Fibroblast of mammary gland (primary cell): ENCODE measurements around the gene OR6C65.
"Not testable (repeated sequence)": the region's sequence is repeated elsewhere in the genome, so short reads cannot be mapped to it uniquely, and the experiment has no call there.

ENCODE experiments used
- DNase-seq: peaks from one replicate; pipeline ENCODE4 v3.0.0-alpha.2; 2010; ENCODE audit warnings: low read depth
- H3K4me3 ChIP-seq: 2 replicates; pipeline ENCODE4 v1.5.1; 2011; ENCODE audit warnings: low read depth, mild to moderate bottlenecking, low read length, moderate library complexity; ENCODE audit not compliant: control insufficient read depth
- CTCF ChIP-seq: conservative IDR thresholded peaks from 2 replicates; pipeline ENCODE4 v1.5.1; 2011; ENCODE audit warnings: low read depth, low read length, inconsistent platforms; ENCODE audit not compliant: control insufficient read depth, insufficient read depth

OR6C65 gene

GRCh38 chr12:55396326-55396725 lies 4.0 kb upstream of the OR6C65 start:
- no peak for DNase-seq
- H3K4me3 ChIP-seq = no peak overlapping the region
- TF ChIP-seq CTCF = no peak

- TF ChIP-seq CTCF = no peak
- H3K4me3 ChIP-seq = no peak overlapping the region
- DNase-seq = no peak
Observed at GRCh38 chr12:55407866-55408265, 7.5 kb downstream of the OR6C65 start.

GRCh38 chr12:55409133-55409532 lies 8.8 kb downstream of the OR6C65 start:
- H3K4me3 ChIP-seq, DNase-seq: not testable (repeated sequence)

- H3K4me3 ChIP-seq = not testable (repeated sequence)
Observed at GRCh38 chr12:55412138-55412537, 11.8 kb downstream of the OR6C65 start.

GRCh38 chr12:55413498-55414388 lies 13.4 kb downstream of the OR6C65 start:
- not testable (repeated sequence) for H3K4me3 ChIP-seq, DNase-seq

More at GRCh38 chr12:55412138-55412537, 11.8 kb downstream of the OR6C65 start:
- DNase-seq = not testable (repeated sequence)

- DNase-seq, H3K4me3 ChIP-seq: not testable (repeated sequence)
Observed at GRCh38 chr12:55414396-55414823, 14.1 kb downstream of the OR6C65 start.

GRCh38 chr12:55414889-55415288 lies 14.6 kb downstream of the OR6C65 start:
- not testable (repeated sequence) for DNase-seq, H3K4me3 ChIP-seq

- no peak for DNase-seq
- no peak for TF ChIP-seq CTCF
- H3K4me3 ChIP-seq = no peak overlapping the region
Observed at GRCh38 chr12:55416961-55417360, 16.6 kb downstream of the OR6C65 start.

GRCh38 chr12:55420307-55420962 lies 20.1 kb downstream of the OR6C65 start:
- no peak for DNase-seq
- no peak overlapping the region for H3K4me3 ChIP-seq
- no peak for TF ChIP-seq CTCF
